ENCODE measurements around the gene OR2S2.

DNA sequence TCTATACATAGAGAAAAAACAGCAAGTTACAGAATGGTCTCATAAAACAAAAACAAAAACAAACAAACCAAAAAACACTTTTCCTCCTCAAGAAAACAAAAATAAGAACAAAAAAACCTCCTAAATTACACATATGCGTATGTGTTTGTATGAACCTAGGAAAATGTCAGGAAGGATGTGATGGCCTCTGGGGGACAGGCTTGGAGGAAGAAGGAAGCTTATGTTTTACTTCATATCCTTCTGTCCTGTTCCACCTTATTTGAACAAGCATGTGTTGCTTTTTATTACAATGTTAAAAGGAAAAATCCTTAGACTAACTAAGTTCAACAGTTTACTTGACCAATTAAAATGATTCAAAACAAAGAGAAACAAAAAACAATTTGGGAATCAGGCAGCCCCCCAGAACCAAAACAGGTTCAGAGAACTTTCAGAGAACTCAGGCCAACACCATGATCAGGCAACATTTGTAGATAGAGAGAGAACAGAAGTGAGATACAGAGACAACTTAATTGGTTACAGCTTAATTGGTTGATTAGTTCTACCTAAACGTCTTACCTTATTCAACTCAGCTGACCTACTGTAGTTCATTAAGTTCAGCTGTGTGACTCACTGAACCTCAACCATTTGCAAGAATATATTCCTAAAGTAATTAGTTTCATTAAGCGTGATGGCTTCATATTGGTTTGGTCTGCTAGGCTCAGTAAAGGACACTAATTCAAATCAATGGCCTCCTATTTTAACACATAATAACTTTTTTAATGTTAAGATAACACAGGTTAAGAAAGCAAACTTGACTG lies 38.5 kb downstream of the OR2S2 start:
- no peak for TF ChIP-seq POLR2A (IDR thresholded peaks at IDR 0.05)
- TF ChIP-seq, protein P1, sequence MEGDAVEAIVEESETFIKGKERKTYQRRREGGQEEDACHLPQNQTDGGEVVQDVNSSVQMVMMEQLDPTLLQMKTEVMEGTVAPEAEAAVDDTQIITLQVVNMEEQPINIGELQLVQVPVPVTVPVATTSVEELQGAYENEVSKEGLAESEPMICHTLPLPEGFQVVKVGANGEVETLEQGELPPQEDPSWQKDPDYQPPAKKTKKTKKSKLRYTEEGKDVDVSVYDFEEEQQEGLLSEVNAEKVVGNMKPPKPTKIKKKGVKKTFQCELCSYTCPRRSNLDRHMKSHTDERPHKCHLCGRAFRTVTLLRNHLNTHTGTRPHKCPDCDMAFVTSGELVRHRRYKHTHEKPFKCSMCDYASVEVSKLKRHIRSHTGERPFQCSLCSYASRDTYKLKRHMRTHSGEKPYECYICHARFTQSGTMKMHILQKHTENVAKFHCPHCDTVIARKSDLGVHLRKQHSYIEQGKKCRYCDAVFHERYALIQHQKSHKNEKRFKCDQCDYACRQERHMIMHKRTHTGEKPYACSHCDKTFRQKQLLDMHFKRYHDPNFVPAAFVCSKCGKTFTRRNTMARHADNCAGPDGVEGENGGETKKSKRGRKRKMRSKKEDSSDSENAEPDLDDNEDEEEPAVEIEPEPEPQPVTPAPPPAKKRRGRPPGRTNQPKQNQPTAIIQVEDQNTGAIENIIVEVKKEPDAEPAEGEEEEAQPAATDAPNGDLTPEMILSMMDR (IDR thresholded peaks at IDR 0.05): no peak
- TF ChIP-seq POLR2AphosphoS5 (IDR thresholded peaks at IDR 0.05; ENCODE audit: insufficient read depth in 1 of 2, low read depth in 1 of 2): no peak

Data from vagina (tissue), 2 donors.